Mesendoderm (in vitro differentiated cells): Measurements from ENCODE around the gene KLF12.

Source experiments
- DNase-seq: peaks from one replicate; pipeline ENCODE4 v3.0.0; 2013
- H2AK5ac ChIP-seq: 2 replicates; pipeline ENCODE4 v1.6.1; 2013; ENCODE audit warnings: low read length, inconsistent platforms
- H2BK120ac ChIP-seq: 2 replicates; pipeline ENCODE4 v1.6.1; 2013; ENCODE audit warnings: low read depth, mild to moderate bottlenecking, low read length, moderate library complexity, mixed read lengths
- H2BK15ac ChIP-seq: replicated peaks from 2 replicates; pipeline ENCODE4 v1.6.1; 2013; ENCODE audit warnings: low read depth, mild to moderate bottlenecking, moderate library complexity
- H2BK5ac ChIP-seq: 2 replicates; pipeline ENCODE4 v1.6.1; 2013; ENCODE audit warnings: low read length, inconsistent platforms
- H3K18ac ChIP-seq: 2 replicates; pipeline ENCODE4 v1.6.1; 2013; ENCODE audit warnings: mild to moderate bottlenecking, low read length, mixed read lengths
- H3K23ac ChIP-seq: one replicate; pipeline ENCODE4 v1.6.1; 2013; ENCODE audit warnings: low read length
- H3K27ac ChIP-seq: 2 replicates; pipeline ENCODE4 v1.5.1; 2013; ENCODE audit warnings: low read depth, mild to moderate bottlenecking, inconsistent platforms, low read length, moderate library complexity
- H3K27me3 ChIP-seq: 2 replicates; pipeline ENCODE4 v1.6.1; 2013; ENCODE audit warnings: low read length, control low read depth, mild to moderate bottlenecking, inconsistent platforms; ENCODE audit not compliant: insufficient read depth, poor library complexity
- H3K36me3 ChIP-seq: 2 replicates; pipeline ENCODE4 v1.6.1; 2013; ENCODE audit warnings: low read length, inconsistent platforms; ENCODE audit not compliant: control insufficient read depth, insufficient read depth
- H3K4ac ChIP-seq: one replicate; pipeline ENCODE4 v1.6.1; 2013; ENCODE audit warnings: low read depth, mild to moderate bottlenecking, low read length, moderate library complexity
- H3K4me1 ChIP-seq: 2 replicates; pipeline ENCODE4 v1.6.1; 2013; ENCODE audit warnings: low read depth, low read length, inconsistent platforms; ENCODE audit not compliant: control insufficient read depth
- H3K4me2 ChIP-seq: 2 replicates; pipeline ENCODE4 v1.6.1; 2013; ENCODE audit warnings: low read length
- H3K4me3 ChIP-seq: 2 replicates; pipeline ENCODE4 v1.5.1; 2013; ENCODE audit warnings: mild to moderate bottlenecking, low read length
- H3K56ac ChIP-seq: one replicate; pipeline ENCODE4 v1.6.1; 2013; ENCODE audit warnings: low read length
- H3K79me1 ChIP-seq: 2 replicates; pipeline ENCODE4 v1.6.1; 2013; ENCODE audit warnings: low read length, inconsistent platforms
- H3K79me2 ChIP-seq: 2 replicates; pipeline ENCODE4 v1.6.1; 2013; ENCODE audit warnings: mild to moderate bottlenecking, low read length; ENCODE audit not compliant: control insufficient read depth, insufficient read depth
- H3K9ac ChIP-seq: 2 replicates; pipeline ENCODE4 v1.6.1; 2013; ENCODE audit warnings: low read length, inconsistent platforms
- H4K5ac ChIP-seq: one replicate; pipeline ENCODE4 v1.6.1; 2013; ENCODE audit warnings: low read length
- H4K8ac ChIP-seq: one replicate; pipeline ENCODE4 v1.6.1; 2013; ENCODE audit warnings: low read depth, mild to moderate bottlenecking, control low read depth, low read length, moderate library complexity
- WGBS: extraction: QIAGEN DNeasy Blood & Tissue Kit; methylation state at CpG from one replicate; pipeline ENCODE4 v1.1.7; 2013; ENCODE audit warnings: low lambda C conversion rate, missing lambda C conversion rate; ENCODE audit not compliant: insufficient coverage; ENCODE audit errors: extremely low coverage; 5-methylcytosine and 5-hydroxymethylcytosine counted together

The KLF12 gene

DNA sequence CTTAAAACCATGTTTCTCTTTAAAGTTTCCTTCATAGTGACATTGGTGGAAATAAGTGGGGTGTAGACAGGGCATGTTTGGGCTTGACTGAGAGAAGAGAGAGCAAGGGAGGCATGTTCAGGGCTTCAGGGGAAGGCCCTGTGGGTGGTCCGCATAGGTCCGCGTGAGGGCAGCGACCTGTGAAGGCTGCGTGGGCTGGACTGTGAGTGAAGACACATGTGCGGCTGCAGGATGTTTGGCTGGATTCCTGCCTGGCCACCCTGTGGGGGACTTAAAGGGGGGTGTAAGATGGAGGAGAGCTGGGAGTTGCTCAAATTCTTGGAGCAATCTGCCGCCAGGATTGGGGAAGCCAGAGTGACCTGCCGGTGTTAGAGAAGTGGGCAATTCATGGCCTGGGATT is 23.8 kb upstream of the KLF12 start:
- Histone ChIP-seq H3K56ac (no peak overlapping the region), H3K4ac (no peak overlapping the region), H3K18ac (no peak overlapping the region), H3K79me2 (no peaks in the 10 kb centered on the region), H3K4me1 (no peaks in the 10 kb centered on the region), H3K4me2 (no peak overlapping the region), H2BK15ac (no peak overlapping the region), H3K27me3 (no peaks in the 10 kb centered on the region), H3K9ac (no peak overlapping the region), H3K36me3 (no peaks in the 10 kb centered on the region), H3K23ac (no peak overlapping the region), H3K79me1 (no peaks in the 10 kb centered on the region), H3K4me3 (no peak overlapping the region), H2BK5ac (no peak overlapping the region), H2BK120ac (no peak overlapping the region), H2AK5ac (no peak overlapping the region), H4K8ac (no peak overlapping the region), H4K5ac (no peak overlapping the region), H3K27ac (no peak overlapping the region)
- no CpG with 5 or more reads among the region's 8 CpGs for WGBS
- DNase-seq = no peak

- H3K9ac ChIP-seq = no peak overlapping the region
- H3K27me3 ChIP-seq = no peaks in the 10 kb centered on the region
- no peak overlapping the region for H3K4me3 ChIP-seq
- H4K8ac ChIP-seq = no peak overlapping the region
- WGBS = no CpG with 5 or more reads among the region's 3 CpGs
- no peak overlapping the region for H2BK120ac ChIP-seq
- no peak overlapping the region for H3K23ac ChIP-seq
- H3K27ac ChIP-seq = no peak overlapping the region
- no peak overlapping the region for H2AK5ac ChIP-seq
- no peak overlapping the region for H3K18ac ChIP-seq
- H3K56ac ChIP-seq = no peak overlapping the region
- H3K4ac ChIP-seq = no peak overlapping the region
- H3K79me2 ChIP-seq = no peaks in the 10 kb centered on the region
- H3K36me3 ChIP-seq = no peaks in the 10 kb centered on the region
- H2BK5ac ChIP-seq = no peak overlapping the region
- no peak for DNase-seq
- no peaks in the 10 kb centered on the region for H3K4me1 ChIP-seq
- no peak overlapping the region for H2BK15ac ChIP-seq
- H3K79me1 ChIP-seq = no peaks in the 10 kb centered on the region
- H4K5ac ChIP-seq = no peak overlapping the region
- H3K4me2 ChIP-seq = no peak overlapping the region
These were observed 20.8 kb upstream of the KLF12 start for GRCh38 chr13:74154981-74155380.

DNA sequence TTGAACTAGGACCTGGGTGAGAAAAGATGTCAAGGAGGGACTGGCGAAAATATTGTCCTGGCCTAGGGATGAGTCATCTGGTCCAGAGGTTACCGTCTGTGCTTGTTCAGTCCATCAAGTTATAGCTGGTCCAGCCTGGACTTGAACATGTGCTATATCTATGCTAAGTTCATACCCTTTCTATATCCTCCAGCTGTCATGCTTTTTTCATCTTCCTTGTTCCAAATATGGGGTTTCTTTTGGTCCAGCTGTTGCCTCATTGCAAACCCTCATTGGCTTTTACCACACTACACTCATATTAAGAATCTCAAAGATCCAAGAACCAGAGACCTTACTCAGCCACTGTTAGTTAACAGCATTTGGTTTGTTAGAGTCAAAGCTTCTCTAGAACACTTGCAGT is 19.1 kb upstream of the KLF12 start:
- no peak overlapping the region for H2AK5ac ChIP-seq
- no peak overlapping the region for H3K56ac ChIP-seq
- H3K4ac ChIP-seq = no peak overlapping the region
- H3K36me3 ChIP-seq = no peaks in the 10 kb centered on the region
- no peaks in the 10 kb centered on the region for H3K79me2 ChIP-seq
- no peak for DNase-seq
- no peak overlapping the region for H4K8ac ChIP-seq
- H3K18ac ChIP-seq = no peak overlapping the region
- H3K9ac ChIP-seq = no peak overlapping the region
- H4K5ac ChIP-seq = no peak overlapping the region
- no peak overlapping the region for H2BK15ac ChIP-seq
- WGBS = no CpG with 5 or more reads among the region's 2 CpGs
- no peak overlapping the region for H2BK120ac ChIP-seq
- H3K79me1 ChIP-seq = no peaks in the 10 kb centered on the region
- no peaks in the 10 kb centered on the region for H3K4me1 ChIP-seq
- H2BK5ac ChIP-seq = no peak overlapping the region
- H3K4me3 ChIP-seq = no peak overlapping the region
- no peak overlapping the region for H3K27ac ChIP-seq
- H3K4me2 ChIP-seq = no peak overlapping the region
- H3K23ac ChIP-seq = no peak overlapping the region
- no peaks in the 10 kb centered on the region for H3K27me3 ChIP-seq

DNA sequence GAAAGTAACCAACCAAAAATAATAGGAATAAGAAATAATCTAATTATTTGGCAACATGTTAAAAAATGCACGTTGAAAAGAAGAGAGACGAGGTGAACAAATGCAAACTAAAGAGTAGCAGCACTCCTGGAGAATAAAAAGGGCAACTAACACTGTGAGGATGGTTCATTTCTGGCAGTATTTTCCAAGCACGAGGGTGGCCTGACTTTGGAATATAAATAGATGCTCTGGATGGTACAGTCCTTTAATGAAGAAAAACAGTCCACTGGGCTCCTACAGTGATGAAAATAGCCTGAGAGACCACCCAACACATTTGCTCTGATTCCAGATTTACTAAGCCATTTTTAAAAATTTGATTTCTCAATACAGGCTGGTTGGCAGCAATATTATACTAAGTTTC is 17.7 kb upstream of the KLF12 start:
- no peak overlapping the region for H2BK5ac ChIP-seq
- no peaks in the 10 kb centered on the region for H3K36me3 ChIP-seq
- DNase-seq = no peak
- no peak overlapping the region for H2BK15ac ChIP-seq
- H4K8ac ChIP-seq = no peak overlapping the region
- H3K9ac ChIP-seq = no peak overlapping the region
- no peak overlapping the region for H3K18ac ChIP-seq
- H3K56ac ChIP-seq = no peak overlapping the region
- no peaks in the 10 kb centered on the region for H3K79me2 ChIP-seq
- no peak overlapping the region for H3K23ac ChIP-seq
- no peaks in the 10 kb centered on the region for H3K27me3 ChIP-seq
- H3K79me1 ChIP-seq = no peaks in the 10 kb centered on the region
- no peak overlapping the region for H3K4ac ChIP-seq
- no peak overlapping the region for H2BK120ac ChIP-seq
- no peak overlapping the region for H4K5ac ChIP-seq
- no peak overlapping the region for H3K4me3 ChIP-seq
- no peak overlapping the region for H3K4me2 ChIP-seq
- no peaks in the 10 kb centered on the region for H3K4me1 ChIP-seq
- no peak overlapping the region for H2AK5ac ChIP-seq
- WGBS = no CpG with 5 or more reads among the region's 3 CpGs
- no peak overlapping the region for H3K27ac ChIP-seq

- no peak overlapping the region for H2BK120ac ChIP-seq
- H3K79me2 ChIP-seq = no peaks in the 10 kb centered on the region
- no peak overlapping the region for H2BK15ac ChIP-seq
- WGBS = no CpG with 5 or more reads among the region's 1 CpG
- H3K4me2 ChIP-seq = no peak overlapping the region
- no peak overlapping the region for H3K56ac ChIP-seq
- H3K36me3 ChIP-seq = no peaks in the 10 kb centered on the region
- H3K27me3 ChIP-seq = no peaks in the 10 kb centered on the region
- no peak overlapping the region for H4K8ac ChIP-seq
- no peak for DNase-seq
- H3K23ac ChIP-seq = no peak overlapping the region
- no peak overlapping the region for H3K4ac ChIP-seq
- H3K27ac ChIP-seq = no peak overlapping the region
- no peak overlapping the region for H4K5ac ChIP-seq
- no peak overlapping the region for H3K9ac ChIP-seq
- H3K18ac ChIP-seq = no peak overlapping the region
- H2BK5ac ChIP-seq = no peak overlapping the region
- H2AK5ac ChIP-seq = no peak overlapping the region
- no peaks in the 10 kb centered on the region for H3K4me1 ChIP-seq
- H3K79me1 ChIP-seq = no peaks in the 10 kb centered on the region
- no peak overlapping the region for H3K4me3 ChIP-seq
These were observed 14.1 kb upstream of the KLF12 start for GRCh38 chr13:74148352-74148751.

- Histone ChIP-seq H3K4me1 (no peaks in the 10 kb centered on the region), H3K36me3 (no peaks in the 10 kb centered on the region), H3K27me3 (no peaks in the 10 kb centered on the region), H3K79me1 (no peaks in the 10 kb centered on the region), H3K56ac (no peak overlapping the region), H2BK5ac (no peak overlapping the region), H3K4me2 (no peak overlapping the region), H3K9ac (no peak overlapping the region), H4K8ac (no peak overlapping the region), H3K23ac (no peak overlapping the region), H2AK5ac (no peak overlapping the region), H3K4ac (no peak overlapping the region), H4K5ac (no peak overlapping the region), H3K79me2 (no peaks in the 10 kb centered on the region), H3K27ac (no peak overlapping the region), H3K18ac (no peak overlapping the region), H2BK15ac (no peak overlapping the region), H2BK120ac (no peak overlapping the region), H3K4me3 (no peak overlapping the region)
- DNase-seq = no peak
- no CpG with 5 or more reads among the region's 2 CpGs for whole genome bisulfite sequencing
These were observed 11.2 kb upstream of the KLF12 start for GRCh38 chr13:74145249-74145975.
